GM19099 (cell line): Measurements from ENCODE around the gene WEE1.

Source experiments
- POLR2A ChIP-seq: IDR thresholded peaks from 3 replicates; pipeline ENCODE4 v1.6.1; 2011; ENCODE audit warnings: low read depth; ENCODE audit not compliant: insufficient read length; ENCODE audit errors: extremely low read depth

Gene WEE1

GRCh38 chr11:9624448-9624847, 51.0 kb downstream of the WEE1 start:
- TF ChIP-seq POLR2A: no peak

DNA sequence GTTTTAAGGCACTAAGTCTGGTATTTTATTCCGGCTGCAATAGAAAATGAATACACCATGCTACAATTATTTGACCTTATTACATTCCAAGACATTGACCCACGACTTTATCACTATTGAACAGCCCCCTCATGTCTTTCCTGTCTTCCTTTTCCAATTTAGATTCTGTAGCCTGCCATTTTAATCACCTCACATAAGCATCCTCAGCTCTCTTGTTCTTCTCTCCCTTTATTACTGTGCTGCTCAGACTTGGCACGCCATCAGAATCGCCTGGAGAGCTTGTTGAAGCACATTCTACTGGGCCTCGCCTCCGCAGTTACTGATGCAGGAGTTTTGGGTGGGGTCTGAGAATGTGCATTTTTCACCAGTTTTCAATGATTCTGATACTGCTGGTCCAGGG, 51.7 kb downstream of the WEE1 start:
- no peak for TF ChIP-seq POLR2A

- TF ChIP-seq POLR2A: no peak
Observed at GRCh38 chr11:9625728-9626127, 52.3 kb downstream of the WEE1 start.

DNA sequence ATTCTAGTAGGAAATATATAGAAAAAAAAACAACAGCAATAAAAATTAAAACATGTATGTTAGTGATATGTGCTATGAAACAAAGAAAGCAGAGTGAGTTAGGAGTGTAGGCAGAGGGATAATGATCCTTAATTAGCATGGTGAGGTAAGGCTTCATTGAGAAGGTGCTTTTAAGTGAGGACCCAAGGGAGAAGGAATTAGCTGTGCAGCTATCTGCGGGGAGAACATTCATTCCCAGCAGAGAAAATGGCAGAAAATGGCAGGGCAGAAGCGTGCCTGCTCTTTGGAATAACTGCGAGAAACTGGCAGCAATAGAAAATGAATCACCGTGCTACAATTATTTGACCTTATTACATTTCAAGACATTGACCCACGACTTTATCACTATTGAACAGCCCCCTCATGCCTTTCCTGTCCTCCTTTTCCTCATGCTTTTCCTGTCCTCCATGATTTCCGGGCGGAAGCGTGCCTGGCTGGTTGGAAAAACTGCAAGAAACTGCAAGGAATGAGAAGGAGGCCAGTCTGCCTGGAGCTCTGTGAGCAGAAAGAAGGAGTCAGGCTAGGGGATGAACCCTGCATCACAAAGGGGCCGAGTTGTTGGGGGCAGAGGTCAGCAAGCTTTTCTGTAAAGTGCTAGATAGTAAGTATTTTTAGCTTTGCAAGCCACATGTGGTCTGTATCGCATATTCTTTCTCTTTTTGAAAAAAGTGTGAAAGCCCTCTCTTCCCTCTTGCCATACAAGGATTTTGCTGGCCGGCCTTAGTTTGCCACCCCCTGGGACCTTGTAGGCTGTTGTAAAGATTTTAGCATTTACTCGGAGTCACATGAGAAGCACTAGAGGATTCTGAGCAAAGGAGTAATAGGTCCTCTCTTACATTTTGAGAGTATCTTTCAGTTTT, 53.3 kb downstream of the WEE1 start:
- TF ChIP-seq POLR2A: no peak

DNA sequence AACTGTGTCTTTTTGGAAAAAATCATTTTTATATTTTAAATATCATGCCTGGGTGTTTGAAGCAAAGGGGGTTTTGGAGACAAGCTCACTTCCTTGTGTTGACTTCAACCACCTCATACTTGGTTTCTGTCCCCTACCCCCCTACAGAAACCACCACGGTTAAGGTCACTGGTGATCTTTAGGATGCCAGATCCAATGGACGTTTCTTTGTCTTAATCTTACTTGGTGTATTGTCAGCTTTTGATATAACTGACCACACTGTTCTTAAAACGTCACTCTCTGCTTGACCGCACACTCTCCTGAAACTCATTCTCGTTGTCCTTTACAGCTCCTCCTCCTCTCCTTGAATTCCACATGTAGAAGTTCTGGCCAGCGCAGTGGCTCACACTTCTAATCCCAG, 55.6 kb downstream of the WEE1 start:
- TF ChIP-seq POLR2A: no peak

DNA sequence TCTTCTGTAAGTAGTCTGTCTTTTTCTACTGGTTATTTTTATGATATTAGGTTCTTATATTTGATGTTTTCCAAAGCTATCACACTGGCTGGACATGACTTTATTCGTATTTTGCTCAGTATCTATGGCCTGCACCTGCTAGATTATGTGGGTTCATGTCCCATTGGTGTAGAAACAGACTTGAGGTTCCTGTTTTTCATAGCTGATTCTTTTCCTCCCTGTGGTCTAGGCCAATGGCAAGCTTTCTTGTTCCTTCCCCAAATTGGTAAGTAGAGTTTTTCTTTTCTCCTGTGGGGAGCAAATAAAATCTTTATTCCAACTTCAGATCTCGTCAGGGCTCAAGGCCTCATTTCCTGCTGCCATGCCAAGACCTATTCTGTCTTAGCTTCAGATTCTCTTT, 60.2 kb downstream of the WEE1 start:
- no peak for TF ChIP-seq POLR2A

- TF ChIP-seq POLR2A: no peak
Observed at GRCh38 chr11:9636691-9637090, 63.2 kb downstream of the WEE1 start.

- TF ChIP-seq POLR2A: no peak
Observed at GRCh38 chr11:9639099-9639498, 65.6 kb downstream of the WEE1 start.
